GM04504 (cell line): ENCODE results near the gene SPRED2.

Experiments
- DNase-seq: peaks from one replicate; pipeline ENCODE4 v3.0.0-alpha.2; 2012; ENCODE audit warnings: low read depth

The SPRED2 gene

GRCh38 chr2:65432227-65433190 is at the start of gene SPRED2:
Gene SPRED2 (minus strand): TSS chr2:65432599. CDS start chr2:65431987, 612 bp downstream.
- peak; percentile 95 for DNase-seq

GRCh38 chr2:65481961-65482360 is 49.6 kb upstream of the SPRED2 start:
- no peak for DNase-seq

GRCh38 chr2:65479524-65479923 is 47.1 kb upstream of the SPRED2 start:
- no peak for DNase-seq

GRCh38 chr2:65478498-65479135 is 46.2 kb upstream of the SPRED2 start:
- DNase-seq = no peak

- DNase-seq = no peak
These were observed 45.2 kb upstream of the SPRED2 start for GRCh38 chr2:65477590-65477989.

GRCh38 chr2:65476778-65477177 is 44.4 kb upstream of the SPRED2 start:
- no peak for DNase-seq

- no peak for DNase-seq
These were observed 42.6 kb upstream of the SPRED2 start for GRCh38 chr2:65475000-65475399.

- DNase-seq = no peak
These were observed 40.6 kb upstream of the SPRED2 start for GRCh38 chr2:65473045-65473444.

GRCh38 chr2:65471409-65471808 is 39.0 kb upstream of the SPRED2 start:
- no peak for DNase-seq

GRCh38 chr2:65466551-65466950 is 34.2 kb upstream of the SPRED2 start:
- no peak for DNase-seq

GRCh38 chr2:65465857-65466256 is 33.5 kb upstream of the SPRED2 start:
- no peak for DNase-seq

GRCh38 chr2:65465124-65465523 is 32.7 kb upstream of the SPRED2 start:
- no peak for DNase-seq

GRCh38 chr2:65464604-65465003 is 32.2 kb upstream of the SPRED2 start:
- peak; percentile 73 for DNase-seq

- DNase-seq = no peak
These were observed 26.6 kb upstream of the SPRED2 start for GRCh38 chr2:65458999-65459398.

- no peak for DNase-seq
These were observed 24.5 kb upstream of the SPRED2 start for GRCh38 chr2:65456886-65457285.

- DNase-seq = no peak
These were observed 23.7 kb upstream of the SPRED2 start for GRCh38 chr2:65456064-65456463.

- DNase-seq = no peak
These were observed 21.5 kb upstream of the SPRED2 start for GRCh38 chr2:65453916-65454315.

GRCh38 chr2:65452150-65452895 is 19.9 kb upstream of the SPRED2 start:
- DNase-seq = no peak

GRCh38 chr2:65450810-65451209 is 18.4 kb upstream of the SPRED2 start:
- DNase-seq = no peak

- no peak for DNase-seq
These were observed 18.0 kb upstream of the SPRED2 start for GRCh38 chr2:65450393-65450792.

GRCh38 chr2:65443509-65444186 is 11.2 kb upstream of the SPRED2 start:
- DNase-seq = no peak

GRCh38 chr2:65442420-65443020 is 10.1 kb upstream of the SPRED2 start:
- DNase-seq = no peak
